Liver (tissue), 9 donors: ENCODE measurements around the gene RBMXL2. TPM values are rescaled to one million over a fixed set of nuclear protein-coding genes. Genes with fewer than 3 reads are reported as not detected.

Source experiments
- DNase-seq: peaks from one replicate; pipeline ENCODE4 v3.0.0-alpha.2; 2017; ENCODE audit warnings: low spot score
- H3K27ac ChIP-seq, 2 donors: one replicate each; pipeline ENCODE4 v1.7.0; 2013; ENCODE audit warnings: inconsistent platforms in 2 of 2, low read length in 2 of 2, control low read depth in 1 of 2, low read depth in 1 of 2, mild to moderate bottlenecking in 1 of 2
- H3K27me3 ChIP-seq, 4 donors: one replicate each; pipeline versions ENCODE4 v1.6.1 to v1.7.0; 2013; ENCODE audit warnings: low read length in 3 of 4, inconsistent platforms in 1 of 4, mild to moderate bottlenecking in 1 of 4, moderate library complexity in 1 of 4; ENCODE audit not compliant: control insufficient read depth in 4 of 4, insufficient read depth in 4 of 4
- H3K36me3 ChIP-seq, 4 donors: one replicate each; pipeline versions ENCODE4 v1.6.1 to v1.7.0; 2013; ENCODE audit warnings: low read length in 3 of 4, mild to moderate bottlenecking in 3 of 4, low read depth in 1 of 4, moderate library complexity in 1 of 4; ENCODE audit not compliant: control insufficient read depth in 4 of 4, insufficient read depth in 3 of 4
- H3K4me1 ChIP-seq, 4 donors: one replicate each; pipeline versions ENCODE4 v1.6.1 to v1.7.0; 2013; ENCODE audit warnings: low read length in 3 of 4, mild to moderate bottlenecking in 3 of 4, moderate library complexity in 1 of 4; ENCODE audit not compliant: control insufficient read depth in 4 of 4, insufficient read depth in 4 of 4
- H3K4me3 ChIP-seq, 3 donors: one replicate each; pipeline versions ENCODE4 v1.6.1 to v1.7.0; 2013; ENCODE audit warnings: low read length in 3 of 3, control low read depth in 1 of 3, low read depth in 1 of 3, mild to moderate bottlenecking in 1 of 3
- H3K9ac ChIP-seq, 2 donors: one replicate each; pipeline ENCODE4 v1.7.0; 2013; ENCODE audit warnings: low read length in 2 of 2, mild to moderate bottlenecking in 2 of 2, moderate library complexity in 2 of 2, control low read depth in 1 of 2, low read depth in 1 of 2
- H3K9me3 ChIP-seq, 4 donors: one replicate each; pipeline versions ENCODE4 v1.6.1 to v1.7.0; 2013; ENCODE audit warnings: low read length in 3 of 4; ENCODE audit not compliant: control insufficient read depth in 4 of 4
- ATF3 ChIP-seq: IDR thresholded peaks from 2 replicates; pipeline ENCODE4 v1.6.1; 2016; ENCODE audit warnings: antibody characterized with exemption
- EGR1 ChIP-seq, 2 donors: IDR thresholded peaks; 2 replicates each; pipeline ENCODE4 v1.6.1; 2016 to 2018; ENCODE audit warnings: antibody characterized with exemption in 2 of 2, low read depth in 2 of 2
- GABPA ChIP-seq, 2 donors: IDR thresholded peaks in 1 of 2; conservative IDR thresholded peaks in 1 of 2; 2 replicates each; pipeline ENCODE4 v1.6.1; 2016; ENCODE audit warnings: antibody characterized with exemption in 2 of 2, mild to moderate bottlenecking in 1 of 2, moderate library complexity in 1 of 2
- HNF4G ChIP-seq: IDR thresholded peaks from 2 replicates; pipeline ENCODE4 v1.6.1; 2016; ENCODE audit warnings: antibody characterized with exemption
- RXRA ChIP-seq, 2 donors: IDR thresholded peaks; 2 replicates each; pipeline ENCODE4 v1.6.1; 2017 to 2018; ENCODE audit warnings: antibody characterized with exemption in 2 of 2, mild to moderate bottlenecking in 1 of 2
- SP1 ChIP-seq: IDR thresholded peaks from 2 replicates; pipeline ENCODE4 v1.6.1; 2018; ENCODE audit warnings: antibody characterized with exemption, mild to moderate bottlenecking
- TAF1 ChIP-seq: conservative IDR thresholded peaks from 2 replicates; pipeline ENCODE4 v1.6.1; 2016; ENCODE audit warnings: antibody characterized with exemption, mild to moderate bottlenecking
- YY1 ChIP-seq: IDR thresholded peaks from 2 replicates; pipeline ENCODE4 v1.6.1; 2016; ENCODE audit warnings: antibody characterized with exemption, mild to moderate bottlenecking
- WGBS: extraction: QIAGEN DNeasy Blood & Tissue Kit; methylation state at CpG from one replicate; pipeline ENCODE4 v1.1.7; 2013; 5-methylcytosine and 5-hydroxymethylcytosine counted together
- polyA plus RNA-seq, 2 donors: library from polyadenylated mRNA; stranded (reverse) in 1 of 2; unstranded in 1 of 2; fragments of 200-250 nt in 1 of 2; fragments of >200 nt in 1 of 2; fragmentation: Nextera tagmentation in 1 of 2; extraction: Ambion mirVana in 1 of 2; gene quantifications; one replicate each; pipeline versions ENCODE4 v1.2.1 to v1.2.3, GENCODE V29; 2013 to 2015
- total RNA-seq, 2 donors: library from RNA; depleted of rRNA; stranded (reverse); fragments of >200 nt; gene quantifications; one replicate each; pipeline ENCODE4 v1.2.3, GENCODE V29; 2014
- TF ChIP-seq, protein P1 (sequence below): IDR thresholded peaks from 2 replicates; pipeline ENCODE4 v1.6.1; 2016; ENCODE audit warnings: antibody characterized with exemption, mild to moderate bottlenecking
- TF ChIP-seq, protein P2 (sequence below): fragments of 150-350 bp; IDR thresholded peaks from 2 replicates; pipeline ENCODE4 v1.5.1; 2017; ENCODE audit warnings: improper control_type of control experiment, low read depth, low read length; ENCODE audit not compliant: missing input control
- donor health status: healthy.
- donor health status: healthy.
- donor health status: healthy.
- donor health status: healthy.
- donor health status: healthy.

RBMXL2 gene
- total and polyA plus RNA-seq, 4 donors = 0.05 to 0.08 TPM; not detected in 2

- Histone ChIP-seq H3K4me3 (no peak overlapping the region), H3K9ac (no peak overlapping the region), H3K36me3 (no peaks in the 10 kb centered on the region), H3K4me1 (no peaks in the 10 kb centered on the region), H3K9me3 (no peaks in the 10 kb centered on the region), H3K27ac (no peak overlapping the region), H3K27me3 (no peaks in the 10 kb centered on the region)
- DNase-seq = no peak
- TF ChIP-seq ATF3 (no peak), SP1 (no peak), YY1 (no peak), TAF1 (no peak)
- WGBS = 74% methylated on average over 3 of the region's 3 CpGs
These were observed 42.2 kb upstream of the RBMXL2 start for GRCh38 chr11:7046474-7047175.

DNA sequence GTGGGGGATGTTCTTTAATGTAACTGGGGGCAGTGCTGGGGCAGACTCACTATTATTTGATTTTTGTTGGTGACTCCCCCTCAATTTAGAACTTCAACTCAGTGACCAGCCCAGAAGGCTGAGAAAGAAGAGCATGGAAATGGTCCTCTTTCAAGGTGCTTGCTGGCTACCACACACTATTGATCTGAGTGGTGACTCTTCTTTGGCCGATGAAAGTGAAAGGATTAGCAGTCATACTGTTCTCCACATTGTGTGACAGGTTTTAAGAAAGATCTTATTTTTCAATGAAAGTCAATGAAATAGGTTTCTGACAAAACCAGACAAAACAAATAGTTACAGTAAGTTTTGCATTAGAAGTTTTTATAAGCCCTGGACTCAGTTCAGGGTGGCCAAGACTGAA lies 38.6 kb upstream of the RBMXL2 start:
- Histone ChIP-seq H3K27me3 (no peaks in the 10 kb centered on the region), H3K9me3 (no peaks in the 10 kb centered on the region), H3K9ac (no peak overlapping the region), H3K36me3 (no peaks in the 10 kb centered on the region), H3K27ac (no peak overlapping the region), H3K4me1 (no peaks in the 10 kb centered on the region), H3K4me3 (no peak overlapping the region)
- no peak for TF ChIP-seq SP1
- TF ChIP-seq, protein P1, sequence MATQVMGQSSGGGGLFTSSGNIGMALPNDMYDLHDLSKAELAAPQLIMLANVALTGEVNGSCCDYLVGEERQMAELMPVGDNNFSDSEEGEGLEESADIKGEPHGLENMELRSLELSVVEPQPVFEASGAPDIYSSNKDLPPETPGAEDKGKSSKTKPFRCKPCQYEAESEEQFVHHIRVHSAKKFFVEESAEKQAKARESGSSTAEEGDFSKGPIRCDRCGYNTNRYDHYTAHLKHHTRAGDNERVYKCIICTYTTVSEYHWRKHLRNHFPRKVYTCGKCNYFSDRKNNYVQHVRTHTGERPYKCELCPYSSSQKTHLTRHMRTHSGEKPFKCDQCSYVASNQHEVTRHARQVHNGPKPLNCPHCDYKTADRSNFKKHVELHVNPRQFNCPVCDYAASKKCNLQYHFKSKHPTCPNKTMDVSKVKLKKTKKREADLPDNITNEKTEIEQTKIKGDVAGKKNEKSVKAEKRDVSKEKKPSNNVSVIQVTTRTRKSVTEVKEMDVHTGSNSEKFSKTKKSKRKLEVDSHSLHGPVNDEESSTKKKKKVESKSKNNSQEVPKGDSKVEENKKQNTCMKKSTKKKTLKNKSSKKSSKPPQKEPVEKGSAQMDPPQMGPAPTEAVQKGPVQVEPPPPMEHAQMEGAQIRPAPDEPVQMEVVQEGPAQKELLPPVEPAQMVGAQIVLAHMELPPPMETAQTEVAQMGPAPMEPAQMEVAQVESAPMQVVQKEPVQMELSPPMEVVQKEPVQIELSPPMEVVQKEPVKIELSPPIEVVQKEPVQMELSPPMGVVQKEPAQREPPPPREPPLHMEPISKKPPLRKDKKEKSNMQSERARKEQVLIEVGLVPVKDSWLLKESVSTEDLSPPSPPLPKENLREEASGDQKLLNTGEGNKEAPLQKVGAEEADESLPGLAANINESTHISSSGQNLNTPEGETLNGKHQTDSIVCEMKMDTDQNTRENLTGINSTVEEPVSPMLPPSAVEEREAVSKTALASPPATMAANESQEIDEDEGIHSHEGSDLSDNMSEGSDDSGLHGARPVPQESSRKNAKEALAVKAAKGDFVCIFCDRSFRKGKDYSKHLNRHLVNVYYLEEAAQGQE = no peak
- TF ChIP-seq RXRA (IDR thresholded peaks at IDR 0.05) = no peak
- TF ChIP-seq TAF1 = no peak
- DNase-seq = no peak
- WGBS = 90% methylated on average over 1 of the region's 1 CpG

- Histone ChIP-seq H3K9me3 (no peaks in the 10 kb centered on the region), H3K9ac (no peak overlapping the region), H3K4me3 (no peak overlapping the region), H3K36me3 (no peaks in the 10 kb centered on the region), H3K27me3 (no peaks in the 10 kb centered on the region), H3K27ac (no peak overlapping the region), H3K4me1 (no peaks in the 10 kb centered on the region)
- WGBS = 73% methylated on average over 6 of the region's 6 CpGs
- TF ChIP-seq YY1 (no peak), HNF4G (no peak), EGR1 (IDR thresholded peaks at IDR 0.05; ENCODE audit: low read depth in 2 of 2) (no peak), GABPA (IDR thresholded peaks at IDR 0.05 in 1 of 2, conservative IDR thresholded peaks at IDR 0.05 in 1 of 2) (no peak), ATF3 (no peak)
- TF ChIP-seq, protein P2, sequence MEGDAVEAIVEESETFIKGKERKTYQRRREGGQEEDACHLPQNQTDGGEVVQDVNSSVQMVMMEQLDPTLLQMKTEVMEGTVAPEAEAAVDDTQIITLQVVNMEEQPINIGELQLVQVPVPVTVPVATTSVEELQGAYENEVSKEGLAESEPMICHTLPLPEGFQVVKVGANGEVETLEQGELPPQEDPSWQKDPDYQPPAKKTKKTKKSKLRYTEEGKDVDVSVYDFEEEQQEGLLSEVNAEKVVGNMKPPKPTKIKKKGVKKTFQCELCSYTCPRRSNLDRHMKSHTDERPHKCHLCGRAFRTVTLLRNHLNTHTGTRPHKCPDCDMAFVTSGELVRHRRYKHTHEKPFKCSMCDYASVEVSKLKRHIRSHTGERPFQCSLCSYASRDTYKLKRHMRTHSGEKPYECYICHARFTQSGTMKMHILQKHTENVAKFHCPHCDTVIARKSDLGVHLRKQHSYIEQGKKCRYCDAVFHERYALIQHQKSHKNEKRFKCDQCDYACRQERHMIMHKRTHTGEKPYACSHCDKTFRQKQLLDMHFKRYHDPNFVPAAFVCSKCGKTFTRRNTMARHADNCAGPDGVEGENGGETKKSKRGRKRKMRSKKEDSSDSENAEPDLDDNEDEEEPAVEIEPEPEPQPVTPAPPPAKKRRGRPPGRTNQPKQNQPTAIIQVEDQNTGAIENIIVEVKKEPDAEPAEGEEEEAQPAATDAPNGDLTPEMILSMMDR = no peak
- no peak for DNase-seq
These were observed 31.8 kb upstream of the RBMXL2 start for GRCh38 chr11:7056828-7057513.
